Stimulated activated CD8-positive, alpha-beta memory T cell treated with anti-CD3 and anti-CD28 coated beads, Interleukin-12 subunit alpha, Interleukin-12 subunit beta, amount 100 ng/mL, for 24 hours (primary cell): ENCODE measurements around the gene AFF1.
"Not testable (repeated sequence)": the region's sequence is repeated elsewhere in the genome, so short reads cannot be mapped to it uniquely, and the experiment has no call there.

Experiments used
- DNase-seq: peaks from one replicate; pipeline ENCODE4 v3.0.0-alpha.2; 2020; ENCODE audit errors: extremely low read depth

The AFF1 gene

DNA sequence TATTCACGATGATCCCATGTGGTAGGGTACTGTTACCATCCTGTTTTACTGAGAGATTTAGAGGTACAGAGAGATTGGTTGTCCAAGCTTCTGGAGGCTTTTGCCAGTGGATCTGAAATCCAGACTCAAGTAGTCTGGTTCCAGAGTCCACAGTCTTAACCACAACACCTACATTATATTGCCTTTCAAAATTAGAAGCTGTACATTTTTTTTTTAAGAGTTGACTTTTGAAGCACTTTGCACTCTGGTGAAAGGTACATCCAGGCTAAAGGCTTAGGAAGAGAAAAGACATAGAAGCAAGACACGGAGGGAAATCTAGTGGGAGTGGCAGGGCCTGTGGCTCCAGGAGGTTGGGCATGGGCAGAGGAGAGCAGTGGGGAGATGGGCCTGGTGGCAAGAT lies 122.1 kb downstream of the AFF1 start:
- no peak for DNase-seq

DNA sequence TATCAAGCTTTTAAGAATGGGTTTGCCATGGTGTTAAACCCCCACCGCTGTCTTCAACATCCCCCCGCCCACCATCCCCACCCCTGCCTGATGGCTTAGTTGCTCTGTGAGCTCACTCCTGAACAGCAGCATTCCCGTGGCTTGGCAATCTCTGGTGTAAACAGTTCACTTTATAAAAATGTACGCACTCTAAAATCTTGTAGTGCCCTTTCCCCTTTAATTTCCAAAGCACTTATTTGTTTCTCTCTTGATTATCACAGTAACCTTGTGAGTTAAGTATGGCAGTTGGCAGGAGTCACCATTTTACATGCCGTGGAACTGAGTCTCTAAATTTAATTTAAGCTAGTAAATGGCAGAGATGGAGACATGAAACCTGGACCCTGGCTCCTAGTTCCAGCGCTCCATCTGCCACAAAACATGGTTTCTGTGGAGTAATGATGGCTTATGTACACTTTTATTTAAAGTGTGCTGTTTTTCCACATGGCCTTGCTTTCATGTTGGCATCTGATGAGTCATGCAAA lies 123.1 kb downstream of the AFF1 start:
- DNase-seq: no peak

DNA sequence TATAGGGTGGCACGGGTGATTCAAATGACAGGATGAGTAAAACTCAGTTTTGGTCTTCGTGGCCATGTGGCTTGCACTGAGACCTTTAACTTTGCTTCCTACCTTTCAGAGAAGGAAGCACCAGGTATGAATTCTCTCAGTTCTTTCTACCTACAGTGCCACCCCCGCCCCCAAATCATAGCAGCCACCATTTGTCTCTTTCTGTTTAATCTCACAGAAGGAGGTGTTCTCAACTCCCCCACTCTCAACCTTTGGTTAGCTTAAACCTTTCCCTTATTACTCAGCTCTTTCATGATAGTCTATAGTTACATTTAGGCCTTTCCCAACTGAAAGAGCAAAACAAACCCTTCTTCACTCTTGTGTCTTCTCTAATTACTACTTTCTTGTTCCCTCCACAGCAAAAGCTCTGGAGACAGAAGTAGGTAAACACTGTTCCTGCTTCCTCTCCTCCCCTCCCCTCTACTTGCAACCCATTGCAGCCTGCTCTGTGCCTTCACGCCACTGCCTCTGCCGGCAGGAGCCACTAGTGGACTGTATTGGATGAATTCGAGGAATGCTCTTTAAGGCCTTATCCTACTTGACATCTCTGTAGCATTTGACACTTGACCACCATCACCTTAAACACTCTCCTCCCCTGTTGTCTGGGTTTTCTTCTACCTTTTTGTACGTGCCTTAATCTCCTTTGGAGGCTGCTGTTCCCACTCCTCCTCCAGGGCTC lies 123.7 kb downstream of the AFF1 start:
- no peak for DNase-seq

DNA sequence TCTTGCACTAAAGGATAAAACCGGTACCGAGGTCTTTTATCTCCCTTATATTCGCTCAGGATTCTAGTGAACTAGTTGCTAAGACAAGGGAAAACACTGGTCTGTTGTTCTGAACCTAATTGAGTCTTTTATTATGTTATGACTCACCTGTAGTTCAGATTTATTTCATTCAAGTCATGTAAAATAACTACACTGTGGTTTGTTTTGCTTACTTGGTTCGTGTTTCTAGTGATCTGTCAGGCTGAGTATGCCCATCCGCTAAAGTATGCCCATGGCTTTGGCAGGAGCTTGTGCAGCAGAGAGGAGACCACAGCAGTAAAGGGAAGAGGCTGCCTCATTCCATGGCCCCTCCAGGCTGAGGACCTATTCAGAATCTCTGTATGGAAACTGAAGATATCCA lies 126.1 kb downstream of the AFF1 start:
- DNase-seq: no peak

DNA sequence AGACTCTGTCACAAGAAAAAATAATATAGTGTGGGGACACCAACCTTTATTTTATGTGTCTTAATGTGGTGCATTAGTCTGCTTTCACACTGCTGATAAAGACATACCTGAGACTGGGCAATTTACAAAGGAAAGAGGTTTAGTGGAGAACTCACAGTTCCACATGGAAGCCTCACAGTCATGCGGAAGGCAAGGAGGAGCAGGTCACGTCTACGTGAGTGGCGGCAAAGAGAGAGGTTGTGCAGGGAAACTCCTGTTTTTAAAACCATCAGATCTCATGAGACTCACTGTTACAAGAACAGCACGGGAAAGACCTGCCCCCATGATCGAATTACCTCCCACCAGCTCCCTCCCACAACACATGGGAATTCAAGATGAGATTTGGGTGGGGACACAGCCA lies 130.2 kb downstream of the AFF1 start:
- no peak for DNase-seq

DNA sequence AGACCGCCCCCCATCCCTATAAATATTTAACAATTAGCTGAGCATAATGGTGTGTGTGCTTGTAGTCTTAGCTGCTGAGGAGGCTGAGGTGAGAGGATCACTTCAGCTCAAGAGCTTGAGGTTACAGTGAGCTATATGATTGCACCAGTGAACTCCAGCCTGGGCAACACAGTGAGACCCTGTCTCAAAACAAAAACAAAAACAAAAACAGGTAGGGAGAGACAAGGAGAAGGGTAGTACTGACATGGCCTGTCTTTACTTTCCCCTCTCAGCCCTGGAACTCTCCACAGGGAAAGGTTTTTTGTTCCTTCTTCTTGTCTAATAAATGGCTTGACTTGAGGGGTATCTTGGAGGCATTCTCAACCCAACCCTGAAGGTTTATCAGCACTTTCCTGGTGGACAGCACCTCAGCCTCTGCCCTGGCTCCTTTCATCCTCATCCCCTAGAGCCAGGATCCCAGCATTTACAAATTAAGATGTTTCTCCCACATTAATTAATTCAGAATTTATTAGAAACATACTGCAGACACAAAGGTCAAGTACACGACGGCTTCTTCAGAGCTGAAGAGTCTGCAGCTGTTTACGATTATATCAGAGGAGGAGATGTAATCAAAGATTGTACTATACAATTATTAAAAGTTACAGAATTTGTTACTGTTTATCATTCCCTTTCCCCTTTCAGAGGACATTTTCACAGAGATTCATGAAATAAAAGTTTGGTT lies 131.8 kb downstream of the AFF1 start:
- no peak for DNase-seq

DNA sequence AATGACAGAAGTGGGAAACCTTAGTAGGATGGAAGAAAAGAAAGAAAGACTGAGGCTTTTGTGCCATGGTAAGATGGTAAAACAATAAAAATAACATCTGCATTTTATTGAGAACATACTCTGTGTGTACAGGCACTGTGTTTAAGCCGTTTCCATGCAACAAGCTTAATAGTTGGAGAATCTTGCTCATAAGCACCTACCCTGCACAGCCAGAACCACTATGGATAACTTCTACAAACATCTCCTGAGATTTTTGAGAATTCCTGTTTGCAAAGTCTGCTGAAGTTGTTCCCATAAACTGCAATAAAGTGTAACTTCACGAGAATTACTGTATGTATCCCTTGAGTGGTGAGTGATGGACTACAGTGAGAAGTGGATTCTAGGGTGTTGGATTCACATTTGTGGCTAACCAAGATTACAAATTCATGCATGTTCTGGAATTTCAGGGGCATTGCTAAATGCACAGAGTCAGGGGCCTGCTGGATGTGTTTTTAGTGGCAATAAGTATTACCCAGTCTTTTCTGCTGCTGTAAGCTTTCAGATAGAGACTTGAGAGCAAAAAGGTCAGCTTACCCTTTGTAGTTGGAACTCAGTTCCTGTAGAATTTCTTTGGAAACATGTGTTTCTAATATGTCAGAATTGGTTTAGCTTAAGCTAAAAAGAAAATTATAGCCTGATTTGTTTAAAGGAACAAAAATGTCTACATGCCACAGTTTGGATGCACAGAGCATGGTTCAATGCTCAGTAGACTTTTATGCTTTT lies 132.5 kb downstream of the AFF1 start:
- DNase-seq: no peak

DNA sequence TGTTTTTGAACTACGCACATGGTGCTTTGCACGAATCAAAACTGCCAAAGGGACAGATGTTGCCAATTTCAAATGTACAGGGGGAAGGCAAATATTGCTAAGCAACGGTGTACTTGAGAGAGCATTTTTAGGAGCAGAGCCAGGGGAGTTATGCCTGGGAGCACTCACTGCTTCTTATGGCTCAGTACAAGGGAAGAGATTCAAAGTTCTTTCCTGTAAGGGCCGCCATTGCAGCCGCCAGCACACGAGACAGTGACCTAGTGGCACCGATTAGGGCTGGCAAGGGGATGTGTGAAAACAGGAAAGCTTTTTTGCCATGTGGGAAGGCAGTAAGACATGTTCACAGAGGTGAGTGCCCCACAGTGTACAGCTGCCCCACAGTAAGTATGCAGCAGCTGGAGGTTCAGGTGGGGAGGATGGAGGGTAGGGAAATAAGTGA lies 133.8 kb downstream of the AFF1 start:
- DNase-seq: no peak

DNA sequence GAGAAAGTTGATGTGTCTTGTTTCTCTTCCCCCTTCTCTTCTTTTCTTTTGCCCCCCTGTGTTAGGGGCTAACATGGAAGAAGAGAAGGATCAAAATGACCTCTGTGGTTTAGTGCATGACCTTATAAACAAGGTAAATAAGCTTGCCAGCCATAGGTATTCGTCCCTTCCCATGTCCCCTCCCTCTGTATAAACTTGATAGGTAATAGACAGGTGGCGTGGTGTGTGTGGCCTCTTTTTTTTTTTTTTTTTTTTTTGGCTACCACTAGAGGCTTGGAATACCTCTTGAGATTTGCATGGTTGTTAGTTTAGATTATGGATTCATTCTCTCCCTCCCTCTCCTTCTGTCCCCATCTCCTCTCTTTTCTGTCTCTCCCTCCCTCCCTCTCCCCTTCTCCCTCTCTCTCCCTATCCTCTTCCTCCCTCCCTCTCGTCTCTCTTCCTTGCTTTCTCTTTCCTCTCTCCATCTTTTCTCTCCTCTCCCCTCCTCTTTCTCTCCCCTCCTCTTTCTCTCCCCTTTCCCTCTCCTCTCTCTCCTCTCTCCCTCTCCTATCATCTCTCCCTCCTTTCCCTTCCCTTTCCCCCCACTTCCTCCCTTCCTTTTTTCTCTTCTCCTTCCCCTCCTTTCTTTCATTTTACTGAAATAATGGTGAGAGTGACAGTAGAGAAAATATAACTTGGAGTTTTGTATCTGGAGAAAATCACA lies 134.4 kb downstream of the AFF1 start:
- DNase-seq: no peak

DNA sequence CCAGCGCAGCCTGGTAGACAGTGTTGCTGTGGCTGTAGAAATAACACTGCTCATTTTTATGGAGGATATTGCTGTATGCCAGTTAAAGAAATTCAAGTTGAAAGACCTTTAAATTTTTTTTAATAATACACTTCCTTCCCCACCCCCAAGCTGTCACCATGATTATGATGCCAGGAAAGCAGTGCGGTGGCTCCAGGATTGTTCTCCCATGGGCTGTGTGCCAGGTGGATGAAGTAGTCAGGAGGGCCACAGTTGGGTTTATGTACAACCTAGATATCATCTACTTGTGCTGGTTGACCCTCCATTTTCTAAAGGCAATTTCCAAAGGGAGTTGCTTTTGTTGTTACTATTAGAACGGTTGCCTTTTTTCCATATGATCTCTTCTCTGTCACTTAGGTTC lies 136.6 kb downstream of the AFF1 start:
- DNase-seq: no peak

DNA sequence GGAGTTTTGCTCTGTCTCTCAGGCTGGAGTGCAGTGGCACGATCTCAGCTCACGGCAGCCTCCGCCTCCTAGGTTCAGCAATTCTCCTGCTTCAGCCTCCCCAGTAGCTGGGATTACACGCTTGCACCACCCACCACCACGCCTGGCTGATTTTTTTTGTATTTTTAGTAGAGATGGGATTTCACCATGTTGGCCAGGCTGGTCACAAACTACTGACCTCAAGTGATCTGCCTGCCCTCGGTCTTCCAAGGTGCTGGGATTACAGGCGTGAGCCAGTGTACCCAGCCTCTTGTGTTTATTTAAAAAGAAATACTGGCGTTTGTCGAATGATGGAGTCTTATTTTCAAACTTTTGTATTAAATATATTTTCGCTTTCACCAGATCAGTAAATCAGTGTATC lies 137.7 kb downstream of the AFF1 start:
- DNase-seq: not testable (repeated sequence)

DNA sequence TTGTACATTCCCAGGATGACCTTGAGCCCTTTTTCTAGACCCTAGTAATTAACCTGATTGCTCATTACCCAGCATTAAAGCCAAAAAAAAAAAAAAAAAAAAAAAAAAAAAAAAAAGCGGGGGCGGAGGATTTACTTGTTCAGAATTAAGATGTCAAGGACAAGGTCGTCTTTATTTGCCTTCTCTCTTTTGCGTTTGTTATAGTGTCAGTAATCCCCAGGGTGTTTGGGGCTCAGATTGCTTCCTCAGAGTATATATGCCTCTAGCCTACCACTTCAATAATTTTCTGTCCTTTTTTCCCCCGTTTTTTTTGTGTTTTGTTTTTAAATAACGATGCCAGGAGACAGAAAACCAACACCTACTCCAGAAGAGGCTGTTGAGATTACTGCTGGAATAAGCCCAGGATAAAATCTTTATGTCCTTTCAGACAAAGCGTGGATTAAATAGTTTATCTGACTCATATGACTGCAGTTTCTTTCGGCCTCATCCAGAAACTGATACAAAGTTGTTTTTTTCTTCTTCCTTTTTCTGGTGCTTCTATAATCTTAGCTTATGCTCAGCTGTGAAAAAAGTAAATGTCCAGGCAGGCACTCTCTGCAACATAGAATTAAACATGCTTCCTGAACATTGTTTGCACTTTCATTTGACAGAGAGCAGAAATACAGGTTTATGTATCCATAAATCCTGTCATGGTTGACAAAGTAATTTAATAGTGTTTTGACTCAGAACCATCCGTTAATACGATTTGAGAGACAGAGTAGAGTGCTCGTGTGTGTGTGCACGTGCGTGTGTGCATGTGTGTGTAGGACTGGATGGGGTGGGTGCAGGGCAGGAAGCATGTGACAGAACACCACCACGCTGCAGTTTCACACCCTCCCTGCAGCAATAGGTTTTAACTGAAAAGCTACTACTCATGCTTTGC lies 138.6 kb downstream of the AFF1 start:
- no peak for DNase-seq

DNA sequence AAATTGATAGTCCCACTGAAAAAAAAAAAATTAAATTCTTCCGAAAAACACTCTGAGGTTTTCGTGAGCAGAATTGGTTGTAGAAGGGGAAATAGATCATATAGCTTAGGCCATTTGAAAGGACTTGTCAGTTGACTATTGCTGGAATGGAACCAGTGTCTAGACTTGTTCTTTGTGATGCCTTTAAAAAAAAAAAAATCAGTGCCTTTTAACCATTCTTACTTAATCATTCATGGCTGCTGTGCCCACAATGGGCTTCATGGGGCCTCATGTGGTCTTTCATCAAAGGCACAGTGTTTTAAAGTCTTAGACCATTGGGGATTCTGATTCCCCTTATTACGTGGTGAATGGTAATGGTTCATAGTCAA lies 139.3 kb downstream of the AFF1 start:
- DNase-seq: no peak

DNA sequence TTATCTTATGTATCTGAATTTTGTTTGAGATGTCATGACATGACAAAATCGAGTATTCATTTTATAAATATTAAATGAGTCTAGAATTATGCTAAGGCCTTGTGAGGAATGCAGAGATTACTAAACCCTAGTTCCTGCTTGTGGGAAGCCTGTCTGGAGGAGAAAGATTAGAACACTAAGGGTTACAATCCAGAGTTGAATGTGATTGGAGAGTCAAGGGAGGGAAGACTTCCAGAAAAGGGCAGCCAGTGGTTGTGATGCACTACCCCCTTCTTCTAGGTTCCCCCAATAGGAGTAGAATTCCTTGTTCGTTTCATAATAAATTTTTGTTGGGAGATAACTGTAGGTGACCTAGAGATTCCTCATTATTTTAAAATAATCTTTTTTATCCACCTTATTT lies 141.1 kb downstream of the AFF1 start:
- no peak for DNase-seq

DNA sequence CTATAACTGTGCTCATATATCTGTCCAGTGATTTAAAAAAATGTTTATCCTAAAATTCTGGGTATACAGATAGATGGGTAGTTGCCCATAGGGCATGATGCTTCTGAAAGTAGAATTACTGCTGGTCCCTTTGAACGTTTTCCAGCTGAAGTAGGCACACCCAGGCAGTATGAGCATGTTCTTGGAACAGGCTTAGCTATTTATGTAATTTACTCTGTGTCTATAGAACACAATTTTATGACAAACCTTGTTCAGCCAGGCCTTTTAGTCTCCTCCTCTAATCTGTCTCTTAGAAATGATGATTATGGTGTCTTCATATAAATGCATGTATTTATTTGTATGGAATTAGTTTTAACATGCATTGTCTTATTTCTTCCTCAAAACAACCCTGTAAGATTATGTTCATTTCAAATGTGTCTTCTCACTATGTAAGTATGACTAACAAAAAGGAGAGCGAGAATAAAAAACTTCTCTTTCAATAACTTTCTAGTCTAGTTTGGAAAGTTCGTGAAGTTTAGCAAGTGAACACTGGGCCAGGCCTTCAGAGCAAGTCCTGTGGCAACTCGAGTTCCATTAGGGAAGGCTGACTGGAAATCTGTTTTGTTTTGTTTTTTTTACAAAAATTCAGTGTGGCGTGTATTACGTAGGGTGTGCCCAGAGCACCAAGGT lies 142.0 kb downstream of the AFF1 start:
- DNase-seq: no peak

DNA sequence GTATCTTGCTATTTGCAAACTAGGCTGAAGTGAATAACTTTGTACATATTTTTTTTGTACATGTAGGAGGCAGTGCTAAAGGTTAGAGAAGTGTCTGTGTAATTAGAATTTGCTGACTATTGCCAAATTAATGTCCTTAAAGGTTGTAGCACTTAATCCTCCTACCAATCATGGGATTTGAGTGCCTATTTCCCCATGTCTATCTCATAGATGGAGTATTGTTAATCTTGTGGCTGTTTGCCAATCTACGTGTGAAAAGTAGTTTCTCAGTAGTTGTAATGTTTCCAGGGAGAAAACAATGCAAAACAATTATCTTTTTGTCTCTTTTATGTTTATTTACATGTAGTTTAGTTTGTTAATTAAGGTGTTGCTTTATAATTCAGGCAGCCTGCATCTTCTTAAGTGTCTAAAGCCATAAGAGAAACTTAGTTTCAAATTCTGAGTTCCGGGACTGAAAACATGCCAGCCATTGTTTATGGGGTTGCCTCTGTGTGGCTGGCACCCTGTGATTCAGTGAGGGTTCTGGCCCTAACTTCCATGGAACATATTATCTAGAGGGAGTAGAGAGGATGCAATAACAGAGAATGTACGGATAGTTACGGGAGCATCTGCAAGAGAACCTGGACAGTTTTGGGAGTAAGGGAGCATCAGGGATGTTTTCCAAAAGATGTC lies 143.2 kb downstream of the AFF1 start:
- DNase-seq: no peak

DNA sequence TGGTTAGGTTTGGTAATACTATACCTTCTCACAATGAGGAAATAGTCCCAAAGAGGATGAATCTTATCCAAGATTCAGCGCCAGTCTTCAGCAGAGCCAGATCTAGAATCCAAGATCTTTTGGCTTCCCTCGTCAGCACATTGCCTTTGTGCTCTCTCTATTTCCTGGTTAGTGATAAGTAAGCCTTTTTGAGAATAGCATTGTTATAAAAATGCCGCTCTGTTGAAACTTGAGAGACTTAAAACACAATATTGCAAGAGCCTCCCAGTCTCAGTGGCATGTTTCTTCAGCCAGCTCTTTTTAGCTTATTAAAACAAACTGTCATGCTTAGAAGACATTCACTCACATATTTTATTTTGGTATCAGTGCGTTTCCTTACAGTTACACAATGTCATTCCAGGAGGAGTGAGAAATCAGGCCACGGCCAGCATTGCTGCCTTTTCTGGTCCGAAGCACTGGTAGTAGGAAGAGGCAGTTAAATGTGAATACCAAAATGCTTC lies 144.2 kb downstream of the AFF1 start:
- DNase-seq: no peak

DNA sequence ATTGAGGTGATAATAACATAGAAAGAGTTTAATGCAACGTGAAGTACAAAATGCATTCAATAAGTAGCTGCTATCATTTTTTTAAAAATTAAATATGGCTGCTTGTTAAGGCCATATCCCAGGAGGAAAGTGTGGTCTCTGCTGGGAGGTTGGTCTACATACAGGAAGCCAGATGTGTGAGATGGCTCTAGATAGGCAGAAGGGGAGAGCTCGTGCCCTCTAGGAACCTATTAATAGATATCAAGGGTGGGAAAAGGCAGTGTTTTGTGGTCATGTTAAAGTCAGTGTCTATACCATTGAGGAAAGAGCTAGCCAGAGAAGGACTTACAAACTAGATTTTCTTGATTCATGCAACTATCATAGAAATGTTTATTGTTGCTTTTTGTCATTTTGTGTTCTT lies 145.2 kb downstream of the AFF1 start:
- no peak for DNase-seq

DNA sequence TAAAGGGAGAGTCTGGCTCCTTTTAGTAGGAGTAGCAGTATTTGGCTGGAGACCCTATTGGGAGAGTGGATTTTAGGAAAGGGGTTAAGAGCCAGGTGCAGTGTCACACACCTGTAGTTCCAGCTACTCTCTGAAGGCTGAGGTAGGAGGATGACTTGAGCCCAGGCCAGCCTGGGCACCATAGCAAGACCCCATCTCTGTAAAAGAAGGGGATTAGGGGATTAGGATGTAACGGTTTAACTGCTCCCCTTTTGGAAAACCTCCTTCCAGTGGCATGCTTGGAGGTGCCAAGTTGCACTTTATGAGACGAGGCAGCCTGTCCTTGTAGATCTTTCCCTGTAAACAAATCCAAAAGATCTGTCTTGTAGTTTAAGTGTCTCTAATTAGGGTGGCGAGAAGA lies 145.7 kb downstream of the AFF1 start:
- no peak for DNase-seq

DNA sequence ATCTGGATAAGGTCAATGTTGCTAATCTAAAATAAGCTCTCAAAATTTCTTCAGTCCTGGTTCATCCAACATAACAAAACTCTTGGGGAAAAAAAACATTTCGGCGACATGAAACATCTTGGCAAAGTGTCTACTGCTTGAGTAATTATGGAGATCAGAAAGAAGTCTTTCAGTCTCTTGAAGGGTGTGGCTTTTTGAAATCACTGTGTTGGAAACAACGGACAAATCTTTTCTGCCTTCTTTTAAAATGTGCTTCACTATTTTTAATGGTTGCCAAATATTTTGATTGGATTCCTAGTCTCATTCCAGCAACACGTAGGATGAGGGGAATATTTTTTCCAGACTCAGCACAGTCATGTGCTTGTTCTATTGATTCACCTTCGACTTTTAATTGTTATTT lies 147.0 kb downstream of the AFF1 start:
- DNase-seq: no peak
